GM06990 (cell line): ENCODE data around the gene MTHFD2L.

Experiments used
- DNase-seq: peaks from one replicate; pipeline ENCODE4 v3.0.0-alpha.2; 2011; ENCODE audit not compliant: insufficient read length; ENCODE audit errors: extremely low read depth
- H3K27me3 ChIP-seq: replicated peaks from 2 replicates; pipeline ENCODE4 v1.6.0; 2011; ENCODE audit warnings: low read length; ENCODE audit not compliant: control insufficient read depth, insufficient read depth
- H3K36me3 ChIP-seq: 2 replicates; pipeline ENCODE4 v1.5.1; 2011; ENCODE audit warnings: low read length; ENCODE audit not compliant: control insufficient read depth, insufficient read depth
- H3K4me3 ChIP-seq: replicated peaks from 2 replicates; pipeline ENCODE4 v1.5.1; 2011; ENCODE audit warnings: low read depth, mild to moderate bottlenecking, control low read depth, low read length
- CTCF ChIP-seq: IDR thresholded peaks from 2 replicates; pipeline ENCODE4 v1.5.1; 2011; ENCODE audit warnings: low read length, control low read depth, mild to moderate bottlenecking, inconsistent platforms; ENCODE audit not compliant: insufficient read depth, poor library complexity, severe bottlenecking

MTHFD2L gene

GRCh38 chr4:74244049-74244448, 86.1 kb downstream of the MTHFD2L start:
- no peak for TF ChIP-seq CTCF
- H3K27me3 ChIP-seq = no peaks in the 10 kb centered on the region

GRCh38 chr4:74252933-74253332, 95.0 kb downstream of the MTHFD2L start:
- Histone ChIP-seq H3K27me3 (no peaks in the 10 kb centered on the region), H3K36me3 (no peaks in the 10 kb centered on the region), H3K4me3 (no peak overlapping the region)
- DNase-seq = no peak
- no peak for TF ChIP-seq CTCF

More at GRCh38 chr4:74244049-74244448, 86.1 kb downstream of the MTHFD2L start:
- no peak for DNase-seq
- H3K4me3 ChIP-seq = no peak overlapping the region
- no peaks in the 10 kb centered on the region for H3K36me3 ChIP-seq

GRCh38 chr4:74254386-74254785, 96.5 kb downstream of the MTHFD2L start:
- no peak for DNase-seq
- no peaks in the 10 kb centered on the region for H3K27me3 ChIP-seq
- H3K36me3 ChIP-seq = no peaks in the 10 kb centered on the region
- no peak for TF ChIP-seq CTCF
- H3K4me3 ChIP-seq = no peak overlapping the region

- H3K36me3 ChIP-seq = no peaks in the 10 kb centered on the region
- no peaks in the 10 kb centered on the region for H3K27me3 ChIP-seq
- no peak overlapping the region for H3K4me3 ChIP-seq
- TF ChIP-seq CTCF = no peak
- DNase-seq = no peak
Measured at GRCh38 chr4:74255096-74255495, 97.2 kb downstream of the MTHFD2L start.

- H3K36me3 ChIP-seq = no peaks in the 10 kb centered on the region
- no peak for TF ChIP-seq CTCF
- no peak for DNase-seq
- H3K4me3 ChIP-seq = no peak overlapping the region
- H3K27me3 ChIP-seq = no peaks in the 10 kb centered on the region
Measured at GRCh38 chr4:74258963-74259362, 101.0 kb downstream of the MTHFD2L start.

GRCh38 chr4:74260036-74260435, 102.1 kb downstream of the MTHFD2L start:
- Histone ChIP-seq H3K27me3 (no peaks in the 10 kb centered on the region), H3K4me3 (no peak overlapping the region), H3K36me3 (no peaks in the 10 kb centered on the region)
- no peak for TF ChIP-seq CTCF
- DNase-seq = no peak
